Vagina (tissue), 2 donors: ENCODE measurements around the gene MOB3A.

Source experiments
- CTCF ChIP-seq, 3 experiments: fragments of 450-650 bp in 2 of 3; fragments of 200-600 bp in 1 of 3; sonication (generic) in 1 of 3; IDR thresholded peaks; one replicate each; pipeline ENCODE4 v1.5.1; 2017 to 2019; ENCODE audit warnings: antibody characterized with exemption in 3 of 3, mild to moderate bottlenecking in 2 of 3, moderate library complexity in 2 of 3
- POLR2A ChIP-seq, 2 donors: fragments of 450-650 bp; IDR thresholded peaks; one replicate each; pipeline ENCODE4 v1.6.1; 2017; ENCODE audit warnings: antibody characterized with exemption in 2 of 2, mild to moderate bottlenecking in 2 of 2, moderate library complexity in 2 of 2
- POLR2AphosphoS5 ChIP-seq, 2 donors: sonication (generic); formaldehyde crosslinking; IDR thresholded peaks; one replicate each; pipeline ENCODE4 v1.9.0; 2017; ENCODE audit warnings: antibody characterized with exemption in 2 of 2, mild to moderate bottlenecking in 2 of 2, low read depth in 1 of 2; ENCODE audit not compliant: insufficient read depth in 1 of 2

GRCh38 chr19:2127758-2128157 lies 31.6 kb upstream of the MOB3A start:
- no peak for TF ChIP-seq CTCF (IDR thresholded peaks at IDR 0.05)
- TF ChIP-seq POLR2A (IDR thresholded peaks at IDR 0.05): no peak
- no peak for TF ChIP-seq POLR2AphosphoS5 (IDR thresholded peaks at IDR 0.05; ENCODE audit: insufficient read depth in 1 of 2, low read depth in 1 of 2)
